GM12872 (cell line): ENCODE results near the gene RPH3AL.

Experiments
- TF ChIP-seq, protein P1 (sequence below): IDR thresholded peaks from 3 replicates; pipeline ENCODE4 v1.5.1; 2011; ENCODE audit warnings: low read depth, mild to moderate bottlenecking, low read length, moderate library complexity; ENCODE audit not compliant: insufficient read depth

The RPH3AL gene

DNA sequence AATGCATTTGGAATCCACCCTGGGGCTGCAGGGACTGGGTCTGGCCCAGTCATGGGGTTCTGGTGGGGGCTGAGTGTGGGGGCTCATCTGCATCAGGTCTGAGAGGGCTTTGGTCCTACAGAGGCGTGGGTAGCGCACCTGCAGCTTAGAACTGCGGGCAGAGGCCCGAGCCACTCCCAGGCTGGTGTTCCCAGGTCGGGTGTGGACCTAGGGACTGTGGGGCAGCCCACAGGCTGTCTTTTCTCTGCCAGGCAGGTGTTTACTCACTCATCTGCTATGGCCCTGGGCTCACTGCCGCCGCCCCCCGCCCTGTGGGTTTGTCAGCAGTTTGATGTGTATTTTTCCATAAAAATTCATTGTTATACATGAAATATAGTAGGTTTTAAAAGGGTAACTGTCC is 144.2 kb downstream of the RPH3AL start:
- TF ChIP-seq, protein P1, sequence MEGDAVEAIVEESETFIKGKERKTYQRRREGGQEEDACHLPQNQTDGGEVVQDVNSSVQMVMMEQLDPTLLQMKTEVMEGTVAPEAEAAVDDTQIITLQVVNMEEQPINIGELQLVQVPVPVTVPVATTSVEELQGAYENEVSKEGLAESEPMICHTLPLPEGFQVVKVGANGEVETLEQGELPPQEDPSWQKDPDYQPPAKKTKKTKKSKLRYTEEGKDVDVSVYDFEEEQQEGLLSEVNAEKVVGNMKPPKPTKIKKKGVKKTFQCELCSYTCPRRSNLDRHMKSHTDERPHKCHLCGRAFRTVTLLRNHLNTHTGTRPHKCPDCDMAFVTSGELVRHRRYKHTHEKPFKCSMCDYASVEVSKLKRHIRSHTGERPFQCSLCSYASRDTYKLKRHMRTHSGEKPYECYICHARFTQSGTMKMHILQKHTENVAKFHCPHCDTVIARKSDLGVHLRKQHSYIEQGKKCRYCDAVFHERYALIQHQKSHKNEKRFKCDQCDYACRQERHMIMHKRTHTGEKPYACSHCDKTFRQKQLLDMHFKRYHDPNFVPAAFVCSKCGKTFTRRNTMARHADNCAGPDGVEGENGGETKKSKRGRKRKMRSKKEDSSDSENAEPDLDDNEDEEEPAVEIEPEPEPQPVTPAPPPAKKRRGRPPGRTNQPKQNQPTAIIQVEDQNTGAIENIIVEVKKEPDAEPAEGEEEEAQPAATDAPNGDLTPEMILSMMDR = no peak

DNA sequence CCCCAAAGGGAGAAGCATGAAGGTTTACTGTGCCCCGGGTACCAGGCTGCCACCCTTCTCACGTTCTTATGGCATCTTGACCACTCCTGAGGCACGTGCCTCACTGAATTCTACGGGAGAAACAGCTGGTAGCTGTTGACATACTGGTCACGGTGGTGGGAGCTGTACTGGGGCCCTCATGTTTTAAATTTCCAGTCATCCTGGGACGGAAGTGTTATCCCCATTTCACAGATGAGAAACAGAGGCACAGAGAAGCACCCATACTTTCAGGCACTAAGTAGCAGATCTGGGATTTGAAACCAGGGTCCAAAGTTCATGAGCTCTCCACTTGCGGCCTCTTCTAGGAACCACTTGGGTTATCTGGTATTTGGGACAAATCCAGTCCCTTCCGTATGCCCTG is 144.8 kb downstream of the RPH3AL start:
- TF ChIP-seq, protein P1 = no peak

DNA sequence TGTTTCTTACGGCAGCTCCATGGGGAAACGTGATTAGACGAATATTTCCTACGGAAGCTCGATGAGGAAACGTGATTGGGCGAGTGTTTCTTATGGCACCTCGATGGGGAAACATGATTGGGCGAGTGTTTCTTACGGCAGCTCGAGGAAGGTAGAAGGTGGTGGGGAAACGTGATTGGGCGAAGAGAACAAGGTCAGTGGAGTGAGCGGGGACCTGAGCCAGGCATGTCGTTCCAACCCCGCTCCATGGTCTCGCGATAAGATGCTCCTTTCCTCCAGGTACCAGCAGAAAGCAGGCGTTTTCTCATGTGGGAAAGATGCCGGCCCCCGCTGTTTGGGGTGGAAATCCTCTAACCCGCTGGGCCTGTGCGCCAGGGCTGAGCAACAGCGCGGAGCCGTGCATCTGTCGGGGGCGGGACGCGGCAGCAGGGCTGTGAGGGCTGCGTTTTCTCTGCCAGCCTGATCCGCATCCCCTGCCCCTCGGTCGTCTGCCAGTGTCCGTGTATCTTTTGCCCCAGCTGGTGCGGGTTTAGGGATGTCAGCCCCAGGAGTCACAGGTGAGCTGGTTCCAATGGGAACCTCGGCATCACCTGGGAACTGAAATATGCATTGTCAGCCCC is 145.6 kb downstream of the RPH3AL start:
- TF ChIP-seq, protein P1 = no peak

DNA sequence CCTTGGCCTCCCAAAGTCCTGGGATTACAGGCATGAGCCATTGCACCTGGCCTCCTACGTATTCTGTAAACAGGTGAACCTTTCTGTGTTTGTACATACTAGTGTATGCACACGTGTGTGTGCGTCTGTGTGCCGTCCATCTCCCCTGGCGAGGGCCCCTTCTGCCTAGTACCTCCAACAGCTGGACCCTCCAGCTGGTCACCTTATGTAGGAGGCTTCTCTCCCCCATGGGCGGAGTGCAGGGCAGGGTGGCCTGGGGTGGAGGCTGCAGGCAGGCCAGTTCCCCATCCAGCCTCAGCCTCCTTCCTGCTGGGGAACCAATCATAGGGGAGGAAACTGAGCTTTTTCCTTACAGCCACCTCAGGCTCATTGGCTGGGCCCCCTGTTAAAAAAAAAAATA is 146.8 kb downstream of the RPH3AL start:
- TF ChIP-seq, protein P1 = no peak

DNA sequence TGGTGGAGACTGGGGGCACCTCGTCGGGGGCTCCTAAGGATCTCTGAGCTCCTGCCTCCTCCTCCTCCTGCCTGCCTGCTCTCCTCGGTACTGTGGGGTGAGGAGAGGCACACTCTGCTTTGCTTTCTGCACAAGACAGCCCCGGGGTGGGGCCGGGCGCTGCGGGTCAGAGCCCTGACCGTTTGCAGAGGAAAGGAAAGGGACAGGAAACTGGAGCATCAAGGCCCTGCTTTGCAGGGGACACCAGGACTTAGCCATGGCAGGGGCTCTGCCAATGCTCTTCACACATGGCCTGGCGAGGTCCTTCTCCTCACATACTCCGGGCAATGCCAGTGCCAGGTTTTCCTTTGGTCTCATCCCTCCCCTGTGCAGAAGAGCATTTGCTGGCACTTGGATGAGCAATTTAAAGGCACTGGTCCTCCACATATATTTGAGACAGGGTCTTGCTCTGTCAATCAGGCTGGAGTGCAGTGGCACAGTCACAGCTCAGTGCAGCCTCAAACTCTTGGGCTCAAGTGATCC is 147.4 kb downstream of the RPH3AL start:
- TF ChIP-seq, protein P1 = no peak

DNA sequence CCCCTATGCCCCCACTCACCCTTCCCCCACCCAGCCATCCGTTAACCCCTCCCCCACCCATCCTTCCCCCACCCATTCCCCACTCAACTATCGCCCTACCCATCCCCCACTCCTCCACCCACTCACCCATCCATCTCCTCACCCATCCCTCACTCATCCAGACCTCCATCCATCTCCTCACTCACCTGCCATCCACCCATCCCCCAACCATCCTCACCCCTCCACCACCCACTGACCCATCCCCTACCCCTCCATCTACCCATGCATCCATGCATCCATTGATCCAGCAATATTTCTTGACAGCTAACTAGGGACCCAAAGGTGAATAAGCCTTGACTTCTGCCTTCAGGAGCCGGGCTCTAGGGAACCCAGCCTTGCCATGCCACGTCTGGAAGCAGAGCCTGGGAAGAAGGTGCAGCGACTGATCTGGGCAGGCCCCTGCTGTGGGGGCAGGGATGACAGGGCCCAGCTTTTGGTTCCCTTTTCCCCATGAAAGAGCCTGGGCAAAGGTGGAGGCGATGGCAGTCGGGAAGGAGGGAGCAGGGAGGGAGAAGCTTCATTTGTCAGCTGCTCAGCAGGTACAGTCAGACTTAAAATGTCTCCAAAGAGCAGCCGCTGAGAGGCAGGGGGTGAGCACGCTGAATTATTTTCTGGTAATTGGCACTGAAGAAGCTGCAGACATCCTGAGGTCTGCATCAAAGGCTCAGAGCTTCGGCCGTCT is 148.0 kb downstream of the RPH3AL start:
- TF ChIP-seq, protein P1 = no peak

DNA sequence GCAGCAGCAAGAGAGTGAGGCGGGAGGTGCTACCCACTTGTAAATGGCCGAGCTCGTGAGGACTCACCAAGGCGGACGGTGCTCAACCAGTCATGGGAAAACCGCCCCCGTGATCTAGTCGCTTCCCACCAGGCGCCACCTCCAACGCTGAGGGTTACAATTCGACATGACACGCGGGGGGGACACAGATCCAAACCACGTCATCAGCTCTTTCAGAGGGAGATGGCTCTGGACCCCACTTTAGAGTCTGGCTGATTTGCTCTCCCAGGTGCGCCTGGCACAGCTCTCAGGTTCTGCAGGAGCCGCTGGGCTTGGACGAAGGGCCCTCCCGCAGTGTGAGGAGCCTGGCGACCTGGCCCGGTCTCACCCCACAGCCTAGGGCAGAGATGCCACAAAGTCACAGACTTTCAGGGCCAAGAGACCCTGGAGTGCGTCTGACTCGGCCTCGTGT is 150.1 kb downstream of the RPH3AL start:
- TF ChIP-seq, protein P1 = no peak
